Measurements from ENCODE around the gene SNRPA.

- no peak for TF ChIP-seq CTCF (IDR thresholded peaks at IDR 0.05; ENCODE audit: insufficient read depth, low read length, poor library complexity, severe bottlenecking)
- no peak for TF ChIP-seq EZH2phosphoT487 (conservative IDR thresholded peaks at IDR 0.05; ENCODE audit: low read length)
Measured at GRCh38 chr19:40755791-40756190, 4.8 kb downstream of the SNRPA start.
